BLaER1 treated with 17β-estradiol and CSF1 and Interleukin-3, amounts not matched to agents 10 nM and 100 nM (cell line): ENCODE results near the gene LZTS3.

ENCODE experiments used
- H3K27ac ChIP-seq, 11 experiments: shearing (Covaris generic); formaldehyde crosslinking; 2 replicates each; pipeline ENCODE4 v1.8.1; 2022
- H3K27me3 ChIP-seq, 11 experiments: shearing (Covaris generic); formaldehyde crosslinking; 2 replicates each; pipeline ENCODE4 v1.8.1; 2022
- H3K36me3 ChIP-seq, 11 experiments: shearing (Covaris generic); formaldehyde crosslinking; 2 replicates each; pipeline ENCODE4 v1.8.1; 2022
- H3K4me1 ChIP-seq, 10 experiments: shearing (Covaris generic); formaldehyde crosslinking; 2 replicates each; pipeline ENCODE4 v1.8.1; 2022
- H3K4me2 ChIP-seq, 11 experiments: shearing (Covaris generic); formaldehyde crosslinking; 2 replicates each; pipeline ENCODE4 v1.8.1; 2022
- H3K4me3 ChIP-seq, 10 experiments: shearing (Covaris generic); formaldehyde crosslinking; 2 replicates each; pipeline ENCODE4 v1.8.1; 2022
- H3K9ac ChIP-seq, 11 experiments: shearing (Covaris generic); formaldehyde crosslinking; 2 replicates each; pipeline ENCODE4 v1.8.1; 2022
- H3K9me3 ChIP-seq, 11 experiments: shearing (Covaris generic); formaldehyde crosslinking; replicated peaks in 1 of 11; 2 replicates each; pipeline ENCODE4 v1.8.1; 2022
- H4K20me1 ChIP-seq, 11 experiments: shearing (Covaris generic); formaldehyde crosslinking; 2 replicates each; pipeline ENCODE4 v1.8.1; 2022
- Cebpa-rat ChIP-seq, 11 experiments: shearing (Covaris generic); IDR thresholded peaks; 2 replicates each; pipeline ENCODE4 v1.8.1; 2022

The LZTS3 gene

GRCh38 chr20:3165473-3166337 lies 7.6 kb downstream of the LZTS3 start:
- Histone ChIP-seq H3K27ac (no peak overlapping the region), H3K9ac (no peak overlapping the region)

GRCh38 chr20:3164763-3165410 lies 8.5 kb downstream of the LZTS3 start:
- H3K4me1 ChIP-seq, result peaks cover 0 to 36% (median 26%) of the 10 kb centered on the region in 10 experiments; a peak in 16 of 20 replicates

More at GRCh38 chr20:3165473-3166337, 7.6 kb downstream of the LZTS3 start:
- TF ChIP-seq Cebpa-rat (IDR thresholded peaks at IDR 0.05), result no peak
- Histone ChIP-seq H4K20me1 (peaks cover 0 to 14% (median 0%) of the 10 kb centered on the region in 11 experiments; a peak in 4 of 22 replicates), H3K27me3 (peaks cover 33 to 46% (median 42%) of the 10 kb centered on the region in 11 experiments), H3K4me2 (no peak overlapping the region), H3K4me3 (no peak overlapping the region), H3K36me3 (no peaks in the 10 kb centered on the region), H3K4me1 (peaks cover 0 to 29% (median 19%) of the 10 kb centered on the region in 10 experiments; a peak in 15 of 20 replicates), H3K9me3 (no peaks in the 10 kb centered on the region)

GRCh38 chr20:3164043-3164762 lies 9.1 kb downstream of the LZTS3 start:
- Histone ChIP-seq H3K27ac (no peak overlapping the region), H4K20me1 (peaks cover 0 to 12% (median 4%) of the 10 kb centered on the region in 11 experiments; a peak in 11 of 22 replicates), H3K9ac (no peak overlapping the region), H3K4me1 (peaks cover 0 to 36% (median 26%) of the 10 kb centered on the region in 10 experiments; a peak in 16 of 20 replicates), H3K27me3 (peaks cover 27 to 33% (median 29%) of the 10 kb centered on the region in 11 experiments), H3K9me3 (no peaks in the 10 kb centered on the region), H3K4me3 (no peak overlapping the region), H3K36me3 (no peaks in the 10 kb centered on the region), H3K4me2 (no peak overlapping the region)
- TF ChIP-seq Cebpa-rat (IDR thresholded peaks at IDR 0.05), result no peak

More at GRCh38 chr20:3164763-3165410, 8.5 kb downstream of the LZTS3 start:
- H3K27ac ChIP-seq, result no peak overlapping the region
- TF ChIP-seq Cebpa-rat (IDR thresholded peaks at IDR 0.05), result no peak
- H3K27me3 ChIP-seq, result peaks cover 33 to 39% (median 35%) of the 10 kb centered on the region in 11 experiments
- no peak overlapping the region for H3K4me3 ChIP-seq
- no peaks in the 10 kb centered on the region for H3K36me3 ChIP-seq
- no peak overlapping the region for H3K4me2 ChIP-seq
- H4K20me1 ChIP-seq, result peaks cover 0 to 14% (median 0%) of the 10 kb centered on the region in 11 experiments; a peak in 4 of 22 replicates
- no peak overlapping the region for H3K9ac ChIP-seq
- no peaks in the 10 kb centered on the region for H3K9me3 ChIP-seq

GRCh38 chr20:3163099-3164042 lies 10.0 kb downstream of the LZTS3 start:
- Histone ChIP-seq H3K27ac (no peak overlapping the region), H3K9me3 (no peaks in the 10 kb centered on the region), H4K20me1 (peaks cover 6 to 14% (median 12%) of the 10 kb centered on the region in 11 experiments; a peak in 19 of 22 replicates), H3K27me3 (peaks cover 19 to 24% (median 20%) of the 10 kb centered on the region in 11 experiments), H3K9ac (no peak overlapping the region), H3K4me3 (no peak overlapping the region), H3K4me2 (peak overlapping the region in 8 of 11 experiments; percentile 30 to 80 (median 62); a peak in 14 of 22 replicates), H3K36me3 (no peaks in the 10 kb centered on the region), H3K4me1 (peaks cover 6 to 41% (median 31%) of the 10 kb centered on the region in 10 experiments)
- TF ChIP-seq Cebpa-rat (IDR thresholded peaks at IDR 0.05), result no peak

- peak overlapping the region in 1 of 11 experiments; percentile 17; a peak in 1 of 22 replicates for H3K27ac ChIP-seq
Measured at GRCh38 chr20:3162080-3162611, 11.2 kb downstream of the LZTS3 start.

GRCh38 chr20:3161316-3162079 lies 11.9 kb downstream of the LZTS3 start:
- H3K27me3 ChIP-seq, result peaks cover 0 to 6% (median 2%) of the 10 kb centered on the region in 11 experiments; a peak in 13 of 22 replicates
- peaks cover 23 to 31% (median 30%) of the 10 kb centered on the region in 11 experiments for H4K20me1 ChIP-seq
- TF ChIP-seq Cebpa-rat (IDR thresholded peaks at IDR 0.05), result no peak
- peaks cover 24 to 60% (median 49%) of the 10 kb centered on the region in 10 experiments for H3K4me1 ChIP-seq
- H3K4me2 ChIP-seq, result peak overlapping the region in 7 of 11 experiments; percentile 50 to 80 (median 68); a peak in 12 of 22 replicates
- no peak overlapping the region; a peak in 1 of 22 replicates for H3K27ac ChIP-seq
- no peak overlapping the region for H3K4me3 ChIP-seq
- H3K9ac ChIP-seq, result no peak overlapping the region
- peaks cover 0 to 6% (median 0%) of the 10 kb centered on the region in 11 experiments; a peak in 4 of 22 replicates for H3K36me3 ChIP-seq
- H3K9me3 ChIP-seq, result no peaks in the 10 kb centered on the region

More at GRCh38 chr20:3162080-3162611, 11.2 kb downstream of the LZTS3 start:
- peaks cover 18 to 53% (median 43%) of the 10 kb centered on the region in 10 experiments for H3K4me1 ChIP-seq
- H3K27me3 ChIP-seq, result peaks cover 6 to 12% (median 8%) of the 10 kb centered on the region in 11 experiments
- no peak overlapping the region; a peak in 1 of 22 replicates for H3K9ac ChIP-seq
- H3K36me3 ChIP-seq, result no peaks in the 10 kb centered on the region
- H4K20me1 ChIP-seq, result peaks cover 16 to 25% (median 23%) of the 10 kb centered on the region in 11 experiments
- TF ChIP-seq Cebpa-rat (IDR thresholded peaks at IDR 0.05), result no peak
- H3K9me3 ChIP-seq, result no peaks in the 10 kb centered on the region
- H3K4me3 ChIP-seq, result no peak overlapping the region
- H3K4me2 ChIP-seq, result peak overlapping the region in 8 of 11 experiments; percentile 30 to 80 (median 62); a peak in 15 of 22 replicates

- Histone ChIP-seq H3K27ac (peak overlapping the region; percentile 85 to 97 (median 95)), H3K9me3 (no peaks in the 10 kb centered on the region), H3K4me3 (peak overlapping the region; percentile 75 to 98 (median 84)), H3K9ac (peak overlapping the region; percentile 88 to 99 (median 96)), H3K4me1 (peaks cover 35 to 70% (median 60%) of the 10 kb centered on the region in 10 experiments), H4K20me1 (peaks cover 34 to 42% (median 41%) of the 10 kb centered on the region in 11 experiments), H3K4me2 (peak overlapping the region; percentile 59 to 99 (median 96)), H3K36me3 (peaks cover 0 to 16% (median 5%) of the 10 kb centered on the region in 11 experiments; a peak in 9 of 22 replicates), H3K27me3 (no peaks in the 10 kb centered on the region)
- TF ChIP-seq Cebpa-rat (IDR thresholded peaks at IDR 0.05), result no peak
Measured at GRCh38 chr20:3160418-3160817, 12.9 kb downstream of the LZTS3 start.
